GM10248 (cell line): Measurements from ENCODE around the gene SEC24D.

Source experiments
- CTCF ChIA-PET: fragments of 300-600 bp; sonication (Branson Sonifier 250); formaldehyde crosslinking; extraction: SDS; loops from one replicate; lab custom pipeline; 2021; ENCODE audit warnings: antibody characterized with exemption; lab: Yijun Ruan, JAX
- POLR2A ChIA-PET: fragments of 350-650 bp; sonication (Branson Sonifier 250); formaldehyde crosslinking; extraction: SDS; loops from one replicate; lab custom pipeline; 2020; ENCODE audit warnings: antibody characterized with exemption; lab: Yijun Ruan, JAX
- DNase-seq: peaks from one replicate; pipeline ENCODE4 v3.0.0; 2012; ENCODE audit errors: extremely low spot score
- CTCF ChIP-seq: IDR thresholded peaks from 2 replicates; pipeline ENCODE4 v1.5.1; 2012; ENCODE audit warnings: mild to moderate bottlenecking, low read depth; ENCODE audit errors: extremely low read depth, missing control alignments, control extremely low read depth

Gene SEC24D

GRCh38 chr4:118810991-118811764, 24.7 kb downstream of the SEC24D start:
- CTCF ChIA-PET: interaction anchor here (1.9 kb wide), 1 partner anchor 37 kb away, joined by 4 read pairs; no protein-coding TSS in a partner anchor
- POLR2A ChIA-PET: no interaction called here
- no peak for DNase-seq
- TF ChIP-seq CTCF: no peak

- no peak for TF ChIP-seq CTCF
- POLR2A ChIA-PET: no interaction called here
- CTCF ChIA-PET: no interaction called here
- DNase-seq: no peak
Observed at GRCh38 chr4:118807659-118808058, 28.3 kb downstream of the SEC24D start.

- CTCF ChIA-PET: interaction anchor here (0.8 to 1.4 kb wide), 6 partner anchors 10 to 88 kb away, joined by 3 to 5 read pairs (median 4); no protein-coding TSS in a partner anchor
Observed at GRCh38 chr4:118803253-118803652, 32.7 kb downstream of the SEC24D start.

GRCh38 chr4:118801895-118802575, 33.9 kb downstream of the SEC24D start:
- no peak for TF ChIP-seq CTCF
- ChIA-PET CTCF (interaction anchor here (0.8 to 1.0 kb wide), 3 partner anchors 16 to 61 kb away, joined by 3 read pairs; no protein-coding TSS in a partner anchor), POLR2A (no interaction called here)
- no peak for DNase-seq

More at GRCh38 chr4:118803253-118803652, 32.7 kb downstream of the SEC24D start:
- POLR2A ChIA-PET: no interaction called here
- no peak for DNase-seq
- no peak for TF ChIP-seq CTCF

- ChIA-PET POLR2A (no interaction called here), CTCF (interaction anchor here (1.0 to 1.2 kb wide), 2 partner anchors 13 to 14 kb away, joined by 3 read pairs; no protein-coding TSS in a partner anchor)
- no peak for DNase-seq
- TF ChIP-seq CTCF: no peak
Observed at GRCh38 chr4:118799231-118799942, 36.5 kb downstream of the SEC24D start.

GRCh38 chr4:118798658-118799057, 37.3 kb downstream of the SEC24D start:
- no peak for TF ChIP-seq CTCF
- ChIA-PET CTCF (interaction anchor here (1.2 kb wide), 1 partner anchor 15 kb away, joined by 3 read pairs; no protein-coding TSS in a partner anchor), POLR2A (no interaction called here)
- DNase-seq: no peak
